Epithelial cell of esophagus (primary cell): ENCODE data around the gene CENPB.

ENCODE experiments used
- DNase-seq: peaks from one replicate; pipeline ENCODE4 v3.0.0; 2010; ENCODE audit warnings: low read depth
- H3K4me3 ChIP-seq: 2 replicates; pipeline ENCODE4 v1.5.1; 2011; ENCODE audit warnings: mild to moderate bottlenecking, low read length, control low read depth
- CTCF ChIP-seq: IDR thresholded peaks from 2 replicates; pipeline ENCODE4 v1.5.1; 2011; ENCODE audit warnings: low read depth, mild to moderate bottlenecking, low read length, control low read depth, inconsistent platforms; ENCODE audit not compliant: insufficient read depth; ENCODE audit errors: missing control alignments

Gene CENPB

GRCh38 chr20:3804781-3805180 is 18.2 kb upstream of the CENPB start:
- TF ChIP-seq CTCF = no peak
- DNase-seq = no peak
- no peak overlapping the region for H3K4me3 ChIP-seq

- DNase-seq = peak; percentile 77
- no peak overlapping the region for H3K4me3 ChIP-seq
- no peak for TF ChIP-seq CTCF
These were observed 17.8 kb upstream of the CENPB start for GRCh38 chr20:3804254-3804751.

- no peak for TF ChIP-seq CTCF
- no peak for DNase-seq
- H3K4me3 ChIP-seq = no peak overlapping the region
These were observed 17.3 kb upstream of the CENPB start for GRCh38 chr20:3803854-3804253.

- DNase-seq = no peak
- no peak overlapping the region for H3K4me3 ChIP-seq
- no peak for TF ChIP-seq CTCF
These were observed 16.7 kb upstream of the CENPB start for GRCh38 chr20:3803289-3803688.

GRCh38 chr20:3802524-3803239 is 16.1 kb upstream of the CENPB start:
- DNase-seq = no peak

GRCh38 chr20:3801846-3802245 is 15.3 kb upstream of the CENPB start:
- DNase-seq = no peak
- H3K4me3 ChIP-seq = no peak overlapping the region
- TF ChIP-seq CTCF = no peak

More at GRCh38 chr20:3802524-3803239, 16.1 kb upstream of the CENPB start:
- no peak for TF ChIP-seq CTCF
- no peak overlapping the region for H3K4me3 ChIP-seq

- no peak overlapping the region for H3K4me3 ChIP-seq
- no peak for DNase-seq
- TF ChIP-seq CTCF = no peak
These were observed 14.8 kb upstream of the CENPB start for GRCh38 chr20:3801299-3801698.
